Subcutaneous abdominal adipose tissue (tissue), 5 donors: ENCODE measurements around the gene GASK1B.

Experiments
- H3K27ac ChIP-seq: one replicate; pipeline ENCODE4 v1.7.0; 2013; ENCODE audit warnings: low read depth, mild to moderate bottlenecking, inconsistent platforms, low read length, moderate library complexity
- H3K27me3 ChIP-seq, 5 donors: one replicate each; pipeline ENCODE4 v1.7.0; 2013; ENCODE audit warnings: low read length in 5 of 5, inconsistent platforms in 1 of 5; ENCODE audit not compliant: control insufficient read depth in 5 of 5, insufficient read depth in 4 of 5
- H3K36me3 ChIP-seq, 5 donors: one replicate each; pipeline ENCODE4 v1.7.0; 2013; ENCODE audit warnings: low read length in 5 of 5; ENCODE audit not compliant: control insufficient read depth in 5 of 5, insufficient read depth in 5 of 5
- H3K4me1 ChIP-seq, 5 donors: one replicate each; pipeline ENCODE4 v1.7.0; 2013; ENCODE audit warnings: low read length in 5 of 5, mild to moderate bottlenecking in 3 of 5, moderate library complexity in 1 of 5; ENCODE audit not compliant: control insufficient read depth in 5 of 5, insufficient read depth in 5 of 5
- H3K4me3 ChIP-seq, 5 donors: one replicate each; pipeline ENCODE4 v1.7.0; 2013; ENCODE audit warnings: low read length in 5 of 5, low read depth in 1 of 5
- H3K9ac ChIP-seq, 5 donors: one replicate each; pipeline ENCODE4 v1.7.0; 2013; ENCODE audit warnings: low read length in 5 of 5, mild to moderate bottlenecking in 4 of 5, moderate library complexity in 3 of 5
- H3K9me3 ChIP-seq, 5 donors: one replicate each; pipeline ENCODE4 v1.7.0; 2013; ENCODE audit warnings: low read length in 5 of 5; ENCODE audit not compliant: control insufficient read depth in 5 of 5
- donor health status: healthy.
- donor health status: healthy.
- donor health status: healthy.
- donor health status: healthy.
- donor health status: healthy.

Gene GASK1B

GRCh38 chr4:158168606-158169005, 4.2 kb downstream of the GASK1B start:
- Histone ChIP-seq H3K27ac (peak overlapping the region; percentile 81), H3K36me3 (no peaks in the 10 kb centered on the region), H3K4me1 (peaks cover 0 to 88% (median 85%) of the 10 kb centered on the region in 5 donors), H3K27me3 (no peaks in the 10 kb centered on the region), H3K9ac (peak overlapping the region; percentile 33 to 88 (median 85)), H3K4me3 (peak overlapping the region; percentile 69 to 90 (median 82)), H3K9me3 (no peaks in the 10 kb centered on the region)

GRCh38 chr4:158166701-158167100, 6.1 kb downstream of the GASK1B start:
- peak overlapping the region; percentile 42 for H3K27ac ChIP-seq
- H3K9ac ChIP-seq: peak overlapping the region in 2 of 5 donors; percentile 9 to 24
- H3K4me3 ChIP-seq: peak overlapping the region in 4 of 5 donors; percentile 35 to 88 (median 61)
- H3K27me3 ChIP-seq: no peaks in the 10 kb centered on the region
- no peaks in the 10 kb centered on the region for H3K36me3 ChIP-seq
- H3K9me3 ChIP-seq: no peaks in the 10 kb centered on the region
- H3K4me1 ChIP-seq: peaks cover 0 to 87% (median 86%) of the 10 kb centered on the region in 5 donors

GRCh38 chr4:158164768-158165213, 8.0 kb downstream of the GASK1B start:
- Histone ChIP-seq H3K4me1 (peaks cover 0 to 79% (median 75%) of the 10 kb centered on the region in 5 donors), H3K9me3 (no peaks in the 10 kb centered on the region), H3K36me3 (peaks cover 0 to 3% (median 0%) of the 10 kb centered on the region in 5 donors), H3K9ac (peak overlapping the region in 3 of 5 donors; percentile 33 to 68 (median 52)), H3K27ac (peak overlapping the region; percentile 32), H3K4me3 (peak overlapping the region; percentile 9 to 49 (median 47)), H3K27me3 (no peaks in the 10 kb centered on the region)

- peaks cover 0 to 3% (median 0%) of the 10 kb centered on the region in 5 donors for H3K36me3 ChIP-seq
- peak overlapping the region; percentile 9 to 49 (median 47) for H3K4me3 ChIP-seq
- H3K4me1 ChIP-seq: peaks cover 0 to 81% (median 75%) of the 10 kb centered on the region in 5 donors
- peak overlapping the region; percentile 32 for H3K27ac ChIP-seq
- no peaks in the 10 kb centered on the region for H3K27me3 ChIP-seq
- peak overlapping the region in 2 of 5 donors; percentile 52 to 68 for H3K9ac ChIP-seq
- H3K9me3 ChIP-seq: no peaks in the 10 kb centered on the region
These were observed 8.7 kb downstream of the GASK1B start for GRCh38 chr4:158163941-158164767.

- Histone ChIP-seq H3K4me1 (peaks cover 0 to 79% (median 70%) of the 10 kb centered on the region in 5 donors), H3K9ac (no peak overlapping the region), H3K36me3 (peaks cover 0 to 3% (median 0%) of the 10 kb centered on the region in 5 donors), H3K4me3 (no peak overlapping the region), H3K9me3 (no peaks in the 10 kb centered on the region), H3K27ac (peak overlapping the region; percentile 61), H3K27me3 (no peaks in the 10 kb centered on the region)
These were observed 10.2 kb downstream of the GASK1B start for GRCh38 chr4:158162631-158163030.

GRCh38 chr4:158161551-158162354, 11.1 kb downstream of the GASK1B start:
- H3K4me3 ChIP-seq: peak overlapping the region in 2 of 5 donors; percentile 3 to 22
- H3K9ac ChIP-seq: peak overlapping the region in 1 of 5 donors; percentile 35
- peak overlapping the region; percentile 61 for H3K27ac ChIP-seq
- H3K4me1 ChIP-seq: peaks cover 0 to 79% (median 70%) of the 10 kb centered on the region in 5 donors
- no peaks in the 10 kb centered on the region for H3K27me3 ChIP-seq
- peaks cover 0 to 3% (median 0%) of the 10 kb centered on the region in 5 donors for H3K36me3 ChIP-seq
- H3K9me3 ChIP-seq: no peaks in the 10 kb centered on the region

- Histone ChIP-seq H3K36me3 (peaks cover 6 to 12% (median 7%) of the 10 kb centered on the region in 5 donors), H3K9ac (peak overlapping the region in 3 of 5 donors; percentile 27 to 48 (median 38)), H3K27ac (peak overlapping the region; percentile 76), H3K4me1 (peaks cover 0 to 61% (median 52%) of the 10 kb centered on the region in 5 donors), H3K27me3 (no peaks in the 10 kb centered on the region), H3K9me3 (no peaks in the 10 kb centered on the region), H3K4me3 (no peak overlapping the region)
These were observed 13.1 kb downstream of the GASK1B start for GRCh38 chr4:158159718-158160094.

GRCh38 chr4:158159054-158159717, 13.6 kb downstream of the GASK1B start:
- H3K27ac ChIP-seq: peak overlapping the region; percentile 76
- H3K9ac ChIP-seq: peak overlapping the region in 2 of 5 donors; percentile 27 to 38
- no peaks in the 10 kb centered on the region for H3K27me3 ChIP-seq
- no peaks in the 10 kb centered on the region for H3K9me3 ChIP-seq
- H3K4me3 ChIP-seq: no peak overlapping the region
- peaks cover 6 to 13% (median 8%) of the 10 kb centered on the region in 5 donors for H3K36me3 ChIP-seq
- H3K4me1 ChIP-seq: peaks cover 0 to 56% (median 46%) of the 10 kb centered on the region in 5 donors

GRCh38 chr4:158157412-158157811, 15.4 kb downstream of the GASK1B start:
- peaks cover 6 to 17% (median 8%) of the 10 kb centered on the region in 5 donors for H3K36me3 ChIP-seq
- no peaks in the 10 kb centered on the region for H3K27me3 ChIP-seq
- H3K4me3 ChIP-seq: peak overlapping the region in 1 of 5 donors; percentile 15
- H3K9ac ChIP-seq: peak overlapping the region in 1 of 5 donors; percentile 28
- H3K4me1 ChIP-seq: peaks cover 0 to 45% (median 36%) of the 10 kb centered on the region in 5 donors
- H3K27ac ChIP-seq: peak overlapping the region; percentile 48
- H3K9me3 ChIP-seq: no peaks in the 10 kb centered on the region
